CD4-positive, alpha-beta T cell (primary cell): ENCODE data around the gene UMPS. TPM values are rescaled to one million over a fixed set of nuclear protein-coding genes. Genes with fewer than 3 reads are reported as not detected.
"Not testable (repeated sequence)": the region's sequence is repeated elsewhere in the genome, so short reads cannot be mapped to it uniquely, and the experiment has no call there.

Source experiments
- ATAC-seq: fragments of 200-7000 bp; cut with Tn5 transposase; one replicate; pipeline ENCODE4 v1.10.0; 2022; ENCODE audit warnings: mild to moderate bottlenecking; ENCODE audit not compliant: poor library complexity
- CTCF ChIA-PET: fragments of 350-600 bp; sonication (Branson Sonifier 250); formaldehyde crosslinking; loops from one replicate; lab custom pipeline; 2021; ENCODE audit warnings: antibody characterized with exemption, inconsistent platforms; lab: Charles Lee
- POLR2A ChIA-PET: fragments of 350-600 bp; sonication (Branson Sonifier 250); formaldehyde crosslinking; loops from one replicate; lab custom pipeline; 2021; ENCODE audit warnings: antibody characterized with exemption, inconsistent platforms; lab: Charles Lee
- DNase-seq, 14 experiments: peaks; one replicate each; pipeline ENCODE4 v3.0.0-alpha.2; 2013 to 2020; ENCODE audit warnings: mixed read lengths in 2 of 14
- H3K27ac ChIP-seq, 2 donors: one replicate each; pipeline versions ENCODE4 v1.5.1 to v1.7.0; 2013; ENCODE audit warnings: low read length in 2 of 2, low read depth in 1 of 2, mild to moderate bottlenecking in 1 of 2
- H3K27me3 ChIP-seq, 2 experiments: 1 replicate in 1 of 2; 2 replicates in 1 of 2; pipeline versions ENCODE4 v1.6.1 to v1.7.0; 2013; ENCODE audit warnings: low read length in 2 of 2, control low read depth in 1 of 2, mild to moderate bottlenecking in 1 of 2, moderate library complexity in 1 of 2; ENCODE audit not compliant: insufficient read depth in 2 of 2, control insufficient read depth in 1 of 2
- H3K36me3 ChIP-seq: one replicate; pipeline ENCODE4 v1.6.1; 2013; ENCODE audit warnings: low read length, control low read depth; ENCODE audit not compliant: insufficient read depth
- H3K4me1 ChIP-seq: one replicate; pipeline ENCODE4 v1.6.1; 2013; ENCODE audit warnings: low read length, control low read depth; ENCODE audit not compliant: insufficient read depth
- H3K4me3 ChIP-seq: one replicate; pipeline ENCODE4 v1.5.1; 2013; ENCODE audit warnings: mild to moderate bottlenecking, low read length, moderate library complexity
- H3K9me3 ChIP-seq, 2 experiments: 1 replicate in 1 of 2; 2 replicates in 1 of 2; pipeline versions ENCODE4 v1.6.1 to v1.7.0; 2013; ENCODE audit warnings: low read length in 2 of 2, mild to moderate bottlenecking in 2 of 2, control low read depth in 1 of 2, moderate library complexity in 1 of 2; ENCODE audit not compliant: control insufficient read depth in 1 of 2, insufficient read depth in 1 of 2
- H3K27ac Mint-ChIP-seq: one replicate; pipeline ENCODE4 v1.8.0; 2020; ENCODE audit warnings: mixed read lengths
- H3K27me3 Mint-ChIP-seq: one replicate; pipeline ENCODE4 v1.8.0; 2021; ENCODE audit warnings: mixed read lengths
- H3K36me3 Mint-ChIP-seq: one replicate; pipeline ENCODE4 v1.8.0; 2021; ENCODE audit warnings: low read depth, mixed read lengths
- H3K4me1 Mint-ChIP-seq: one replicate; pipeline ENCODE4 v1.8.0; 2021; ENCODE audit warnings: low read depth, mixed read lengths
- H3K4me3 Mint-ChIP-seq: one replicate; pipeline ENCODE4 v1.8.0; 2020; ENCODE audit warnings: mild to moderate bottlenecking, mixed read lengths
- H3K9me3 Mint-ChIP-seq: one replicate; pipeline ENCODE4 v1.8.0; 2020; ENCODE audit warnings: mixed read lengths
- CTCF ChIP-seq: fragments of 200-600 bp; IDR thresholded peaks from one replicate; pipeline ENCODE4 v1.8.0; 2022; ENCODE audit warnings: antibody characterized with exemption, mild to moderate bottlenecking
- intact Hi-C, 2 experiments: fragments of 100-400 bp; cut with DNase I in 1 of 2; cut with micrococcal nuclease in 1 of 2; formaldehyde crosslinking; loops; one replicate each; pipeline versions ENCODE4 v1.15.1 to v1.9.0; 2023 to 2025; cut with DNase I, micrococcal nuclease
- total RNA-seq, 174 experiments: library from RNA in 2 of 174; stranded (reverse) in 2 of 174; gene quantifications; one replicate each; pipeline ENCODE4 v1.2.3 and lab custom pipeline; 2021 to 2026

The UMPS gene
- total RNA-seq, 2 experiments from 2014 or later = 19.5 to 19.7 TPM

GRCh38 chr3:124787476-124788195 is 57.4 kb downstream of the UMPS start:
- Mint-ChIP-seq H3K4me1 (no peaks in the 10 kb centered on the region), H3K27me3 (no peaks in the 10 kb centered on the region), H3K9me3 (no peaks in the 10 kb centered on the region), H3K27ac (no peak overlapping the region), H3K36me3 (no peaks in the 10 kb centered on the region), H3K4me3 (no peak overlapping the region)
- no peak overlapping the region for H3K4me3 ChIP-seq
- ATAC-seq (no peak), DNase-seq (no peak)
- intact Hi-C loops = no loop called here
- no peaks in the 10 kb centered on the region for H3K9me3 ChIP-seq
- no peaks in the 10 kb centered on the region for H3K4me1 ChIP-seq
- no peak overlapping the region for H3K27ac ChIP-seq
- POLR2A ChIA-PET = no interaction called here
- CTCF ChIA-PET = interaction anchor here (0.7 to 1.6 kb wide), 3 partner anchors 27 to 869 kb away, joined by 3 to 6 read pairs (median 3); no protein-coding TSS in a partner anchor
- no peaks in the 10 kb centered on the region for H3K36me3 ChIP-seq
- no peaks in the 10 kb centered on the region for H3K27me3 ChIP-seq
- TF ChIP-seq CTCF = no peak

- Mint-ChIP-seq H3K4me3 (no peak overlapping the region), H3K4me1 (no peaks in the 10 kb centered on the region), H3K9me3 (no peaks in the 10 kb centered on the region), H3K36me3 (no peaks in the 10 kb centered on the region), H3K27ac (no peak overlapping the region), H3K27me3 (no peaks in the 10 kb centered on the region)
- H3K27ac ChIP-seq = no peak overlapping the region
- no peak overlapping the region for H3K4me3 ChIP-seq
- H3K4me1 ChIP-seq = no peaks in the 10 kb centered on the region
- H3K36me3 ChIP-seq = no peaks in the 10 kb centered on the region
- no peak for TF ChIP-seq CTCF
- no peaks in the 10 kb centered on the region for H3K27me3 ChIP-seq
- intact Hi-C loops = no loop called here
- DNase-seq = no peak
- ChIA-PET POLR2A (no interaction called here), CTCF (interaction anchor here (1.4 to 1.6 kb wide), 2 partner anchors 27 to 113 kb away, joined by 3 to 6 read pairs; no protein-coding TSS in a partner anchor)
- no peaks in the 10 kb centered on the region for H3K9me3 ChIP-seq
- no peak for ATAC-seq
These were observed 58.0 kb downstream of the UMPS start for GRCh38 chr3:124788254-124788745.

- intact Hi-C loops = not testable (repeated sequence)
These were observed 58.9 kb downstream of the UMPS start for GRCh38 chr3:124789103-124789502.

More at GRCh38 chr3:124789103-124789502, 58.9 kb downstream of the UMPS start:
- H3K9me3 ChIP-seq, ATAC-seq, H3K4me3 ChIP-seq, H3K4me1 Mint-ChIP-seq, H3K36me3 Mint-ChIP-seq, H3K4me3 Mint-ChIP-seq, H3K27me3 ChIP-seq, DNase-seq, POLR2A ChIA-PET, H3K4me1 ChIP-seq, H3K36me3 ChIP-seq, CTCF ChIA-PET, H3K27ac ChIP-seq, H3K27me3 Mint-ChIP-seq, H3K9me3 Mint-ChIP-seq, H3K27ac Mint-ChIP-seq: not testable (repeated sequence)
